NCI-H2029 treated with DMSO at 0.1 percent for 48 hours (cell line): ENCODE results near the gene SEMA4D.
"Not testable (repeated sequence)": the region's sequence is repeated elsewhere in the genome, so short reads cannot be mapped to it uniquely, and the experiment has no call there.

ENCODE experiments used
- DNase-seq: peaks from one replicate; lab custom pipeline; 2025; lab: John Stamatoyannopoulos, UW

Gene SEMA4D

GRCh38 chr9:89386797-89387196 lies 111.1 kb downstream of the SEMA4D start:
- DNase-seq = peak; percentile 66

GRCh38 chr9:89386206-89386605 lies 111.7 kb downstream of the SEMA4D start:
- no peak for DNase-seq

- DNase-seq = no peak
These were observed 113.1 kb downstream of the SEMA4D start for GRCh38 chr9:89384783-89385182.

GRCh38 chr9:89383721-89384300 lies 114.1 kb downstream of the SEMA4D start:
- DNase-seq = no peak

DNA sequence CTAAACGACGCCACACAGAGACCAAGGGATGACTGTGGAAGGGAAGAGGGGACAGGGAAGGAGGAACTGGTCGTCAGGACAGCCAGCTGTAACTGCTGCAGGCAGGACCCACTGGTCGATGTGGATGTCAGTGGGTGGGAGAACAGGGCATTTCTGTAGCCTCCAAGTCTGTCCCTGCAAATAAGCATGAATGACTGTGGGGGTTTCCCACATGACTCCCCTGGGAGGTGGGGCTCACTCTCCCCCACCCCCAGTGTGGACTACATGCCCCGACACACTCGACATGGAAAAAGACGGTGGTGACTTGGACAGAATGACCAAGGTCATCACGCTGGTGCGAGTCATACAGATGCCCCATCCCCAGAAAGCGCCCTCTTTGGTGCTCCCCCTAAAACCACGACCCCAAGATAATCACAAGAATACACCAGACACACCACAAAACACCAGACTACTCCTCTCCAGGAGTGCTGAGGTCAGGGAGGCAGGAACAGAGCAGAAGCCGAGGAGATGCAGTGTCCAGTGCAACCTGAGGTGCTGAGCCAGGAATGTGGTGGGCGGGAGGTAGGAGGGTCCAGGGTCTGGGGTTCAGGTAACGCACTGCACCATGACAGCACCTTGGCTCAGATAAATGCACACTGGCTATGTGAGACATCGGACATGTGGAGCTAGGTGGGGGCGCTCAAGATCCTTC lies 114.7 kb downstream of the SEMA4D start:
- no peak for DNase-seq

- DNase-seq = no peak
These were observed 115.6 kb downstream of the SEMA4D start for GRCh38 chr9:89382026-89382986.

- DNase-seq = no peak
These were observed 116.7 kb downstream of the SEMA4D start for GRCh38 chr9:89381308-89381609.

- DNase-seq = no peak
These were observed 117.2 kb downstream of the SEMA4D start for GRCh38 chr9:89380437-89381307.

DNA sequence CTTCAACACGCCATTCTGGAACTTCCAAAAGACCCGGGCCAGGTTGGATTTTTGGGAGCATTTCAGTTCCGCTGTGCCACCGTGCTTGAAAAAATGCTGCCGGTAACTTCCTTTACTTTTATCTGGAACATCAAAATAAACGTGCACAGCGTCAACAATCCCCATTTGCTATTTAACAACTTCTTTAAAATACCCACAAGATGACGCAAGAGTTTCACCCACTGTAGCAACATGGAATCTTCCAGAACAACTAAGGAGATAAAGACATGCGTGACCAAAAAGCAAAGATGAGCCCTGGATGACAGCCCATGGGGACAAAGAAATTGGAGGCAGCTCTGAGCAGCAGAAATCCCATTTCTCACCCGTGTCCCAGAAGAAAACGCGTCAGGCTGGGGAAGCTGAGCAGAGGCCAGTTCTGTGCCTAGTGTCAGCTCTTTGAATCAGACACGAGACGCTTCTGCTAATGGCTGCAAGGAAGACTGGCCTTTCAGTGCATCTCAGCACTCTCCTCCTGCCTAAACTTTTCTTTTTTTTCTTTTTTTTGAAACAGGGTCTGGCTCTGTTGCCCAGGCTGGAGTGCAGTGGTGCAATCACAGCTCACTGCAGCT lies 118.3 kb downstream of the SEMA4D start:
- DNase-seq = no peak

DNA sequence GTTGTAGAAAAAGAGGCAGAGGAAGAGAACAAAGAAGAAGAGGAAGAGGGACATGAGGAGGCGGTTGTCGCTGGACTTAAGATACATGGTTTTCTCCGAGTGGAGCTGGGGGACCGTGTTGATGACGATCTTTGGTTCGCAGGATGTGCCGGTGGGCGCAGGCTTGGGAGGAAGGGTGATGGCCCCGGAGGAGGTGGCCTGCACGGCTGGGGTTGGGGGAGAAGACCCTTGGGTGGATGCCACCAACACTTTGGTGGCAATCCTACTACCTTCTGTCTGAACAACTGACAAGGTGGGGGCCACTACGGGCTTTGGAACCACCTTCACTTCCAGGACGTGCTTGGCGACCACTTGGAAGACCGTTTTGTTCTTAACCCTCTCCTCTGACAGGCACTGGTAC lies 118.9 kb downstream of the SEMA4D start:
- no peak for DNase-seq

- no peak for DNase-seq
These were observed 119.4 kb downstream of the SEMA4D start for GRCh38 chr9:89378541-89378940.

- no peak for DNase-seq
These were observed 120.5 kb downstream of the SEMA4D start for GRCh38 chr9:89377411-89377810.

DNA sequence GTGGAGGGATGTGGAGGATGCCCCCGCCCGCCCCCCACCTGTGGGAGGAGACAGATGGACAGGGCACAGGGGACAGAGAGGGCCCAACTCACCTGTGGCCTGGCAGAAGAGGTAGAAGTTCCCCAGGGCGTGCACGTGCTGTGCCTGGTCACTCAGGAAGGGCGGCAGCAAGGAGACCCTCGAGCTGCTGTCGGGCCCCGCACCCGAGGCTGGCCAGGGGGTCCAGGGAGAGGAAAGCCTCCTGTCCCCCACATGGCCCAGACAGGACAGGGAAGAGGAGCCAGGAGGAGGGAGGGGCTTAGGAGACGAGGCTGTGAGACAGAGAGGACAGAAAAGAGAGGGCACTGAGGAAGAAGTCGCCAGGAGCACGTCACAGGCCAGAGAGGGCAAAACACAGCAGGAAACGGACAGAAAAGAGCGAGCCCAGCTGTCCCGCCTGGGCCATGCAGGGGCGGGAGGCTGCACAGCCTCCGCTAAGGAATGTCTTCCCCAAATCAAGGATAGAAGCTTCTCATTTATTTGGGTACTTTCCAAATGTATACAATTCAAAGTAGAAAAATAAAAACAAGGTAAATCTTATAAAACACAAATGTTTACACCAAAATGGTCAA lies 121.1 kb downstream of the SEMA4D start:
- DNase-seq = no peak

DNA sequence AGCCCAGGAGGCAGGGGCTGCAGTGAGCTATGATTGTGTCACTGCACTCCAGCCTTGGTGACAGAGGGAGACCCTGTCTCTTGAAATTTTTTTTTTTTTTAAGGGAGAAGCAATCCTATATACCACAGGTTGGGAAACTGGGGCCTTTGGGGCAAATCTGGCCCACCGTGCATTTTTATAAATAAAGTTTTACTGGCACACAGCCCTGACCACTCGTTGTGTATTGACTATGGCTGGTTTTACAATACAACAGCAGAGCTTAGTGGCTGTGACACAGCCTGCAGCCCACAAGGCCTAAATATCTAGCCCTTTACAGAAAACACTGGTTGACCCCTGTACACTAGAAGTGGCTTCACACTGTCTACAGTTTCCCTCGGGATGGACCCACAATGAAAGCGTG lies 121.6 kb downstream of the SEMA4D start:
- DNase-seq = no peak

DNA sequence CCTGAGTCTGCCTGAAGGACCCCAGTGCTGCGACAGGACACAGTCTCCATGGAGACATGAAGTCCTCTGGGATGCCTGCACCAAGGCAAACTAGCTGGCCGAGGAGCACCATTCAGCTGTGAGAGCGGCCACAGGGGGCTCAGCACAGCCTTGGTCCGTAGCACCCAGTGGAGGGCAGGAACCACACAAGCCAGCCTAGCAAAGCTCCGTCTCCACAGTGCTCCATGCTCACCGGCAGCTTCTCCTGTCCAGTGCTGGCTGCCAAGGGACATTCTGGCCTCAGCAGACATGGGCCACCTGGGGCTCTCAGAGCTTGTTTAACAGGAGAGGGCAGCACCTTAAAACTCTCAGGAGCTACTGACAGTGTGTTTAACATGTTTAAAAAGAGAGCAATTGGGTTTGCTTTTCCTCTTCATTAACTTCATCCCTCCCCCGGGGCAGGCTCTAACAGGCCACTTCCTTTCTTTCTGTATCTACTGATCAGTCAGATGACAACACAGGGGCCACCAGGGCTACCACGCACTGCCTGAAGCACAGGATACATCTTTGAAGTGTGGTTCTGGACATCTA lies 122.6 kb downstream of the SEMA4D start:
- no peak for DNase-seq

- DNase-seq = no peak
These were observed 123.7 kb downstream of the SEMA4D start for GRCh38 chr9:89374176-89374575.

DNA sequence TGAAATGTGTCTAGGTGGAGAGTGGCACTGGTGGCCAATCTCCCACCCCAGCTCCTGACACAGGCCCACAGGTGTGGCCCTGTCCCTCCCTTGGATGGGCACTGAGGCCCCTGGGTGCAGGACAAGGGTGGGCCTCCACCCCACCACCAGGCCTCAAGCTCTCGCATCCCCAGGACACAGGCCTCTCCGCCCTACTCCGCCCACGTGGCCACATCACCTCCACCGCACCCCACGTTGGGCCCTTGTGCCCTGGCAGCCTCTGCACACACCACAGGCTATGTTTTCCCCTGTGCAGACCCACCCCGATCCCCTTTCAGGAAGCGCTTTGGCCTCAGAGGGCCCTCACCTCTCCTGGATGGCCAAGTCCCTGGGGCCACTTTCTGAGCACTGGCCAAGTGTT lies 124.9 kb downstream of the SEMA4D start:
- no peak for DNase-seq

GRCh38 chr9:89372230-89372816 lies 125.6 kb downstream of the SEMA4D start:
- DNase-seq = no peak

GRCh38 chr9:89371791-89372190 lies 126.1 kb downstream of the SEMA4D start:
- DNase-seq = not testable (repeated sequence)

DNA sequence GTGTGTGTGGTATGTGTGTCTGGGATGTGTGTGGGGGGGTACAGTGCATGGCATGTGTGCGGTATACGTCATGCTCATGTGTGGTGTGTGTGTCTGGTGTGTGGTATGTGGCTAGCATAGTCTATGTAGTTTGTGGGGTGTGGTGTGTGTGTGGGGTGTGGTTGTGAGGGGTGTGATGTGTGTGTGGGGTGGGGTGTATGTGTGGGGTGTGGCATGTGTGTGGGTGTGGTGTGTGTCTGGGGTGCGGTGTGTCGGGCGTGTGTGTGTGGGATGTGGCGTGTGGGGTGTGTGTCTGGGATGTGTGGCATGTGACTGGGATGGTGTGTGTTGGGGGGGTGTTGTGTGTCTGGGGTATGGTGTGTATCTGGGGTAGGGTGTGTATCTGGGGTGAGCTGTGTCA lies 127.3 kb downstream of the SEMA4D start:
- DNase-seq = no peak
